NCI-H345 treated with DMSO at 0.1 percent for 48 hours (cell line): Measurements from ENCODE around the gene TMA7B.
"Not testable (repeated sequence)": the region's sequence is repeated elsewhere in the genome, so short reads cannot be mapped to it uniquely, and the experiment has no call there.

ENCODE experiments used
- DNase-seq: peaks from one replicate; lab custom pipeline; 2025; ENCODE audit not compliant: unreplicated experiment; lab: John Stamatoyannopoulos, UW

Gene TMA7B

GRCh38 chr22:39979048-39979447 is 18.9 kb downstream of the TMA7B start:
- DNase-seq: no peak

GRCh38 chr22:39979458-39979857 is 19.3 kb downstream of the TMA7B start:
- DNase-seq: no peak

DNA sequence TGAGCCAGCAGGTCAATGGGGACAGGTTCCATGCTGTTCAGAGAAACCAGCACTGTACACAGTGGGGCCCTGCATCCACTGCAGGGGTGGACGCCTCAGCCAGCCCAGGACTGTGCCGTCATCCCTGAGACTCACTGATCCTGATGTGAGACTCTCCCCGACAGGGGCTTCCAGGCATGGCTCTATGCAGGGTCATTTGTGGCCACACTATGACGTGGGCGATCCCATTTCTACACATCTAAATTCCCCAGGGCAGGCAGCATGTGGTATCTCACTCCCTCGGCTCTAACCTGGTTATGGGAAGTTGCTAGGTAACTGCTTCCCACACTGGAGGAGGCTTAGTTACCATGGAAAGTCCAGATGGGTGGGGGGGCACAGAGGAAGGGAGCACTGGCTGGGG is 20.4 kb downstream of the TMA7B start:
- DNase-seq: no peak

DNA sequence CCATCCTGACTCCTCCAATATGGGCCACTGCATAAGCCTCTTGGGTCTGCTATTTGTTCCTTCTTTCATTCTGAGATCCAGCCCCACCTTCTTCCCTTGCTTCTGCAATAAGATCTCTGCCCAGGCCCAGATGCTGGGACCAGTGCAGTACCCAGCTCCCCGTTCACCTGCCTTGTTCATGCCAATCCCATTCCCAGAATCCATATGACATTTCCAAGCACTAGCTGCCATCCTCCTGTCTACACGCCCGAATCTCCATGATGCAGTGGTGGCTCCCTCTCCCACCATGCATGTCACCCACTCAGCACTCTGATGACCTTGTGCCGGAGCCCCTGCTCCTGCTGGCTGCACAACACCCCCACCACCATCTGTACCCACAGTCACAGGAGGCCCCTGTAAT is 23.1 kb downstream of the TMA7B start:
- DNase-seq: no peak

DNA sequence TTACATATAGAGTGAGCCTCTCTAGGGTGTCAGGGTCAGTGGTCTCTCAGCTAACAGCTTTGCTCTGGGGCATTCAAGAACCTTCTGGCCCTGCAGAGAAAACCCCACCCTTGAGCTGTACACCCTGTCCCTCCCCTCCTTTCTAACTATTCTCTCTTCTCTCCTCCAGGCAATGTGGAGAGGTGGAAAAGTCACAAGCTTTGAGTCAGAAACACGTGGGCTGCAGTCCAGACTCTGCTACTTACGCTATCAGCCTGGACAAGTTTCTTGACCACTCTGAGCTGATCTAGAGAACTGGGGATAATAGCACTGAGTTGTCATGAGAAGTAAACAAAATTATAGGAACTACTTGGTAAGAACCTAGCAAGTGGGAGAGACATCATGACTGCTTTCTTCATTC is 23.8 kb downstream of the TMA7B start:
- no peak for DNase-seq

DNA sequence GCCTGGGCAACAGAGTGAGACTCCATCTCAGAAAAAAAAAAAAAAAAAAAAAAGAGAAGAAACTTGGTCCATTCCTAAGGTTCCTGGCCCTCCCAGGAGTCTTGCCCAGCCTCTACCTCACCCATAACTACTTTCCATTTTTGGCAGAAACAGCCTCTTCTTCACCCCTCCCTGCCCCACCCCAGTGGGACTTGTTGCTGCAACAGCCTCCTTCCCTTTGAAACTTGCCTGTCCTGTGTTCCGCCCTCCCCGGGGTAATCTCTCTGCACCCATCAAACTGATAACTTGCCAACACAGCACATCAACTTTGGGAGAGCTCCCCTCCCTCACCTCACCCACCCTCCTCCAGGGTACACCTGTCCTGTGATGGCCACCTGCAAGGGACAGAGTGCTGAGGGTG is 24.5 kb downstream of the TMA7B start:
- no peak for DNase-seq

DNA sequence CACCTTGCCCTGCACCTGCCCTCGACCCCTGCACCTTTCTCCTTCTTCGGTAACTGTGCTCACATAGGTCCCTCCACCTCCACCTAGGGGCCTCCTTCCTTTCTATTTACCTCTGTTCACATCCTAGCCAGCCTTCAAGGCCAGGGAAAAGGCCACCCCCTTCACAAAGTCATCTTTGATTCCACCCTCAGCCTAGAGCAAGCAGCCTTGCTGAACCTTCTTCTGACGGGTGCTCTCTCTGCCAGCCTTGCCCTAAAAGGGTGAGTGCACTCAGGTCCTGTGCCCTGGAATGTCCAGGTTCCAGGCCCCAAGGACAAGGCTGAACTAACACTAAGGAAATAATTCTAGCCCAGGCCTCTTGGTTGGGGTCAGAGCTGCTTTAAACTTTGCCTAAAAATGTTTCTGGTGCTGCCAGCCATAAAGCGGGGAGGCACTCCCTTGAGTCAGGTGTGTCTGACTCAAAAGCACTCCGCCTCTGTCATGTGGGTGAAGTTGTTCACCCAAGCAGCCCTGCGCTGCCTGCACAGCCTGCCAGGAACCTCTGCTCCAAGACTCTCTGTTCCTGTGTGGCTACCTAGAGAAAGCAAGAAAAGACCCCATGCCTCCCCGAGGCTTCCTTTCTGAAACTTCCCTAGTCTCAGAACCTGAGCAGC is 25.3 kb downstream of the TMA7B start:
- no peak for DNase-seq

DNA sequence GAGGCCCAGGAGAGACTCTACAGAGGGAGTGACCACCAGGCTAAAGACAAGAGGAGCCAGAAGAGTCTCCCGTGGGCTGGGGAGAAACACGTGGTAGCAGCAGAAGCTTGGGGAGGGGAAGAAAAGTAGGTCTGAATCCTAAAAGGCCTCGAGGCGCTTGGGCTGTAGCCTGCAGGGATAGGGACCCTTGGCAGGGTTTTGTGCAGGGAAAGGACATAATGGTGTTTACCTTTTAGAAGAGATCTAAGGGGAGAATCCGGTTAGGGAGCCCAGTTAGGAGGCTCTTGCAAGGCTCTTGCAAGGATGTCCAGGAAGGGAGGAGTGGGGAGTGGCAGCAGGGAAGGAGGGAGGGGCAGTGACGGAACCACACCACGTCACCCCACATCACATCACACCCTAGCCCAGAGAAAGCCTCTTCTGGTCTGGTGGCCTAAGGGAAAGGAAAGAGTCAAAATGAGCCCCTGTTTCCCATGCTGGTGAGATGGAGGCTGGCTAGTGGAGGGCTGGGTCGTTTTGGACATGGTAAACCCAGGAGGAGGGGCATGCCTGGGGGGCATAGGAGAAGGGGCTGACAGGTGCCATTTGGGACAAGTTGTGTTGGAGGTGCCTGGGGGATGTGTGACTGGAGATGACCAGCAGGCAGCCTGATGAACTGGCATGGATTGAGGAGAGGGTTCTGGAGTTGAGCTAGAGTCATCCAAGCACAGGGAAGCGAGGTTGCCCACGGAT is 28.4 kb downstream of the TMA7B start:
- DNase-seq: no peak

DNA sequence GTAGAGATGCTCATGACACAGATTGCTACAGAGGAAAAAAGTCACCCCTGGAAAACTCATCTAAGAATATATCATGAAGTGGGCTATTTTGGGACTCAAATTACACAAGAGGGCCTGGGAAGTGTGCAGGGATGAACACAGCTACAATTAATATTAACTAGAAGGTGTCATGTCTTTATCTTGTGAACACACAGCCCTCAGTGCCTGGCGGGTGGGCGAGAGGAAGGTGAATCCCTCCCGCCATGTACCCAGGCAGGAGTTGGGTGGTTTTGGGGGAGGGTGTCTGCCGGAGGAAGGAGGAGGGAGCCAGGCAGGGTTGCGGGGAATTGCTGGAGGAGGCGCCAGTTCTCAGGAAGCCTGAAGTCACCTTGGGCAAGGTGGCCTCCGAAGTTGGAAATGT is 29.4 kb downstream of the TMA7B start:
- DNase-seq: no peak

DNA sequence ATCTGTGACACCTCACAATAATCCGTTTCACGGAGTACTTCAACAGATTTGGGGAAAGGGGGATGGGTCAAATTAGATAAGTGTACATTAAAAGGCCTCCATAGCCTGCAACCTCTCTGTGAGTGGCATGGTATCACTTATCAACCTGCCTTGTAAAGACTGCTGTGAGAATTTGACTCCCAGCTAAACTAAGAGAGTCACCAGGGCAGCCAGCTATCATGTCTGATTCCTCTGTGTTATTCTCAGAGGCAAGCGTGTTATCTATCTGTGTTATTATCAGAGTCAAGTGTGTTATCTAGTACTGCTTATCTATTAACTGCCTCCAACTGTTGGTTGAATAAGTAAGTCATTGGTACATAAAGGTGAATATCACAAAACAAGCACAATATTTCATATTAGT is 30.5 kb downstream of the TMA7B start:
- DNase-seq: no peak

DNA sequence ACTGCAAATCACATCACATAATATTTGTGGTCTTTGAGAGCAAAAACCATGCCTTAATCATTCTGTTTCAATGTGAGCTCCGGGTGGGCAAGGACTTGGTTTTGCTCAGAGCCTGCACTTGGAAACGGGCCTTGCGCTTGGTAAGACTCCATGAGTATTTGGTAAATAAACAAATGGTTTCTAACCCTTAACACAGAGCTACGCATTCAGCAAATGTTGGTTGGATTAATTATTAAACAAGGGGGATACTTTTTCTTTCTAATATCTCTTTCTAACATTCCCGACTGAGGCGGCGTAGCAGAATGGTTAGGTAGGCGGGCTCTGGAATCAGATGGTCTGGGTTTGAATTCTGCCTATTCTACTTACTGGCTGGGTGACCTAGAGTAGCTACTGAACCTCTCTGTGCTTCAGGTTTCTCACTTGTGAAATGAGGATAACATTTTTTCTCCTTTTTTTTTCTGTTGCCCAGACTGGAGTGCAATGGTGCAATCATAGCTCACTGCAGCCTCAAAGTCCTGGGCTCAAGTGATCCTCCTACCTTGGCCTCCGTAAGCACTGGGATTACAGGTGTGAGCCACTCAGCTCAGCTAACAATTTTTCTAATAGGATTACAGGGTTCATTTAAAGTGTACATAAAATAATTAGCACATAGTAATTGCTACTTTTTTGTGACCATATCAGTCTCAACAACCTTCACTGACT is 31.1 kb downstream of the TMA7B start:
- no peak for DNase-seq

- DNase-seq: no peak
Observed at GRCh38 chr22:39992088-39992826, 32.1 kb downstream of the TMA7B start.

- not testable (repeated sequence) for DNase-seq
Observed at GRCh38 chr22:39992894-39993293, 32.7 kb downstream of the TMA7B start.

DNA sequence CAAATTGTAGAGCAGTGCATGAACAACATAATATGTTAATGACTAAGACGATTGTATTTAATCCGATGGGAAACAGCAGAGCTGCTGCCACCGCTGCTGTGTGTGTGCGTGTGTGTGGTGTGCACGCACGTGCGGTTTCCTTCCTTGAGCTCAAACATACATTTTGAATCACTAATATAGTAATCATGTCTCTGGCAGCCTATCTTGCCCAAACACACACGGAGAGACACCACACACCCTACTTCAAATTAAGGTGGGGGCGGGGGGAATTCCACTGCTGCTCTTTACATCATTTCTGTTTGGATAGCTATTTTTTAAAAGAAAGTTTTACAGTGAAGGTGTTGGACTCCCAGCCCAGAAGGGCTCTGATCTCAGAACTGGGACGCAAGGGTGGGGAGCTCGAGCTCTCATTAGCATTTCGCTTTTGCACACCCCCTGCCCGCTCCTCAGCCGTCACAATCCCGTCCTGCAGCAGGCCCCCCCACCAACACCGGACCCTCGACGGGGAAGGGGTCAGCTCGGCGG is 33.9 kb downstream of the TMA7B start:
- DNase-seq: no peak

DNA sequence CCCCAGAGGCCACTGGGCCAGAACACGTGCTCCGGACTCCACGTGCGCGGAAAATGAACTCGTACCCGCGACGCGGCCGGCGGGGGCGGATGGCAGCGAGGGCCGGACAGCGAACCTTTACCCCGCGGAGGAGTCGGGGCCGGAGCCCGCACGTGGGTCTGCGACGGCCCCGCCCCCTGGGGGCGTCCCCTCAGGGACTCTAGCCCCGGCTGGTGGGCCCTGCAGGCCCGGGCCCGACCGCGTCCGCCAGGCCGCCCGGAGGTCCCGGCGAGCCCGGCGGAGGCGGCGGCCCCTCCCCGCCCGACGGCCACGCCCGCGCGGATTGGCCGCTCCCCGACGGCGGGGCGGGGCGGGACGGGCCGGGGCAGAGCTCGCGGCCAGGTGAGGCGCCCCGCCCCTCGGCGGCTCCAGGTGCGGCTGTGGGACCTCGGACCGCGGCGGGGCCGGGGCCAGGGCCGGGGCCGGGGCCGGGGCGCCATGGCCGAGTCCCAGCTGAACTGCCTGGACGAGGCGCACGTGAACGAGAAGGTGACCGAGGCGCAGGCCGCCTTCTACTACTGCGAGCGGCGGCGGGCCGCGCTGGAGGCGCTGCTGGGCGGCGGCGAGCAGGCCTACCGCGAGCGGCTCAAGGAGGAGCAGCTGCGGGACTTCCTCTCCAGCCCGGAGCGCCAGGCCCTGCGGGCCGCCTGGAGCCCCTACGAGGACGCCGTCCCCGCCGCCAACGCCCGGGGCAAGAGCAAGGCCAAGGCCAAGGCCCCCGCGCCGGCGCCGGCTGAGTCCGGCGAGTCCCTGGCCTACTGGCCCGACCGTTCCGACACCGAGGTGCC is 34.6 kb downstream of the TMA7B start, which contains the start of gene FAM83F:
TSS of gene FAM83F (plus strand) at position 389 of the 827 bp plus-strand sequence. CDS start at position 478, 89 bp downstream.
- no peak for DNase-seq

DNA sequence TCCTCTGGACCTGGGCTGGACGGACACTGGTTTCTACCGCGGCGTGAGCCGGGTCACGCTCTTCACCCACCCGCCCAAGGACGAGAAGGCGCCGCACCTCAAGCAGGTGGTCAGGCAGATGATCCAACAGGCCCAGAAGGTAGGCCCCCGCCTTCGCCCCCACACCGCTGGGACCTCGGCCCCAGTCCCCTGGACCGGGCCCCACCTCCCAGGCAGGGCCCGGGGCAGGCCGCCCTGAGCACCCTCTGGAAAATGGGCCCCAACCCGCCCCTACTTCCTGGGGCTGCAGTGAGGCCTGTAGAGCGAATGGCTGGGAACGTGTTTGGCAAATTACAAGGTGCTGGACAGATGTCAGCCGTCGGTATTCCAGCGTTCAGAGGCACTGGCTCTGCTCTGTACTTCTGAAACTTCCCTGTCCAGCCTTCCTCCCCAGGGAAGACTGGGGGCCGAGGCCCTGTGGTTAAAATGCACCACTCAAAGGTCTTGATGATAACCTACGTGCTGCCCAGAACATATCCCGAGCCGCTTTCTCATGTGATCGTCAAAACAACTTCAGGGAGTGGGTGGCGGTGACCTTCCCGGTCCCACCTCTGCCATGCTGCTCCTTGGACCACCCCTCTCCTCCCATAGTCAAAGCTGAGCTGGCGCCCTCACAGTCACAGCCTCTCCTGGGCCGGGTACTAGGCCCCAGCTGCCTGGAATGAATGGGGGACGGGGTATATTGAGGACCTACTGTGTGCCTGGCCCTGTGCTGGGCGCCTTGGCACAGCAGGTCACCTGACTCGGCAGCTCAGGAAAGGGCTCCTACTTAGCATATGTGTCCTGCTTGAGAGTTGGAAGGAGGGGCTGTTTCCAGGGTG is 35.4 kb downstream of the TMA7B start:
- DNase-seq: no peak

GRCh38 chr22:39996732-39997131 is 36.5 kb downstream of the TMA7B start:
- no peak for DNase-seq

DNA sequence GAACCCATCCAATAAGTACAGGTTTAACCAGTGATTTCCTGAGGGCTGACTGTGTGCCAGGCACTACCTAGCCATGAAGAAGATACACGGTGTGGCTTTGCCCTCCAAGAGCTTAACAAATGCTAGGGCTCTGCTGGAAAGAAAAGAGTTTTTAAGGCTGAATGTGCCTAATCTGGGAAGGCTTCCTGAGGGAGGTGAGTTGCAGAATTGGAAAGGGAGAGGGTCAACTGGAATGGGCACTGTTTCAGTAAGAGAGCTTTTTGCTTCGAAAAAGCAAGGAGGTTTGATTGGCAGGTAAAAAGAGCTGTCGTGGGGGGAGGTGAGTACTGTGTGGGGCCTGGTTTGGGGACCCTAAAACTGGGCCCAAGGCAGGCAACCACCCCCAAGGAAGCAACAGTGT is 37.2 kb downstream of the TMA7B start:
- DNase-seq: no peak

DNA sequence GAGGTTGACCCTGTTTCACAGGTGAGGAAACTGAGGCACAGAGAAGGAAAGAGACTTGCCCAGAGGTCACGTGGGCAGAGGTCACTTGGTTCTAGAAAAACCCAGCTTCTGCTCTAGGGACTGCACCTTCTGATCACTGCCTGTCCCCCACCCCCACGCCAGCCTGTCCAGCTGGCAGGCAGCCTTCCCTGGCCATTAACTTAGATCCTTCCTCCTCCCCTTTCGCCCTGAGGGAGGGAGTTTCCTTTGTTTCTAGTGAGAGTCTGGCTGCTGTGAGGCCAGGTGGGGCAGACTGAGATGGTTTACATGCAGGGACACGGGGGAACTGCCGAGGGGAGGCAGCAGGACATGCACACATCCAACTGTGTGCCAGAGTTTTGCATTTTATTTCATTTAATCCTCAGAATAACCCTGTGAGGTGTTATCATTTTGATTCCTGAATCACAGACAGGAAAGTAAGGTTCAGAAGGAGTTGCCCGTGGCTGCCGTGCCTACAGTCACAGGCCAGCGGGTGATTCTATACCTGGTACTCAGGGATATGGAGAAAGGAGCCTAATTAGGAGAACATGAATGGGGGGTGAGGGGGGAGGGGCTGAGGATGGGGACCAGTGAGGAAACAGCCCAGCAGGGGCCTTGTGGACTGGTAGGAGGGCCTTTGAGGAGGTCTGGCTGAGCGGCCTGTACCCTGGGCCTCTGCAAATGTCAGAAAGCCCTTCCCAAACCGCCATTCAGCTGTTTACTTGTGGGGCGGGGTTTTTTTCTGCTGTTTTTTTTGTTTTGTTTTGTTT is 37.9 kb downstream of the TMA7B start:
- peak; percentile 29 for DNase-seq
